Cerebellar cortex (tissue), 1 donor: ENCODE data around the gene FBXW11.
"Not testable (repeated sequence)": the region's sequence is repeated elsewhere in the genome, so short reads cannot be mapped to it uniquely, and the experiment has no call there.

ENCODE experiments used
- DNase-seq: peaks from one replicate; pipeline ENCODE4 v3.0.0-alpha.2; 2015; ENCODE audit warnings: low spot score

The FBXW11 gene

DNA sequence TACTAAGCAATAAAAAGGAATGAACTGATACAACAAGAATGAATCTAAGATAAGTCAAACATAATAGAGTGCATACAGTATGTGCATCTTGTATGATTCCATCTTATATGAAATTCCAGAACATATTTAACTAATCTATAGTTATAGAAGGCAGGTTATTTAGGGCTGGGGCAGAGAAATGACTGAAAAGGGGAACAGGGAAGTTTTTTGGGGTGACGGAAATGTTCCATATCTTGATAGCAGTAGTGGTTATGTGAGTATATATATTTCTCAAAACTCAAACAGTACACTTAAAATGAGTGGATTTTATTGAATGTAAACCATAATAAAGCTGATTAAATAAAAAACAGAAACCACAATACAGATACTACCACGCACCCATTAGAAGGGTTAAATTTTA is 24.6 kb downstream of the FBXW11 start:
- DNase-seq, result no peak

DNA sequence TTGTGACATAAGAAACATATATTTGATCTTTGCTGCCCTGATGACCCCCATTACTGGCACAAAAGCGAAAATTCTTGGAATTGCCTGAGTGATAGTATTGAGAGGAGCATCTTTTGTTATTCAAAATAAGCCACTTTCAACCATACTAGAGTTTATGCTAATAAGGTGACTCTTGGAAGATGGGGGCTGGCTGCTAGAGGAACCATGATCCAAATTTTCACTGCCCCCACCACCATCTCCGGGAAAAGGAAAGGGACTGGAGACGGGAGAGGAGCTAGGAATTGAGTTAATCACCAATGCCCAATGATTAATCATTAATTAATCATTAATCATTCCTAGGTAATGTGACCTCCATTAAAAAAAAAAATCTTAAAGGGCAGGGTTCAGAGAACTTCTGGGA is 25.6 kb downstream of the FBXW11 start:
- DNase-seq, result no peak

DNA sequence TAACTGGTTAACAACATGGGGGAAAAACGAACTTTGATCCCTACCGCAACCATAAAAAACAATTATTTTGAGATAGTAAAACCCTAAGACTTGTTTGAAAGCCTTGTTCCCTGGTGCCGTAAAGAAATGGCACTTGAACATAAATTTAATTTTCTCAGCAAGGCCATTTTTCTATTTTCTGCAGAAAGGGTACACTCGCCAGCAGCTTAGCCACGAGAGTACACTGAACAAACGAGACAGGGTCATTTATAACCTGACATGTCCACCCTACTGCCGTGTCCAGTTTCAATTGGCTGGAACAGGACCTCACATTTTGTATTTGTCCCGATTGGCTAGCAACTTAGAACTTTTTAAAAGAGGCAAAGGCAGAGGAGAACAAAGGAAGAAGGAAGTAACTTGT is 26.8 kb downstream of the FBXW11 start:
- no peak for DNase-seq

DNA sequence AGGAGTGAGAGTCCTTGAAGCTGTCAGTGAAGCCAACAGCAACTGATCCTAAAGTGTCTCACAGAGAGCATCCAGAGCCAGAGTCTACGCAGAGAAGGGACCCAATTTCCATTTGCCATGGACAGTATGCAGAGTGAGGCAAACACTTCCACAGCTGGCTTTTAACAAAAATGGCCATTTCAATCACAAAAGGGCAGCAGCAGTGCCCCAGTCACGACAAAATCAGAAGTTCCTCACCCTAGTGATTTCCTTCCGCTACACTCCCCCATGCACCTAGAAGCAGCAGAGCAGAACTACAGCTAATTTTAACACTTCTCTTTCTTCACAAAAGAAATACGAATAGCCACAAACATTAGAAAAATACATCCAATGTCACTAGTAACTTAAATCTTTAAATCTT is 27.9 kb downstream of the FBXW11 start:
- DNase-seq, result no peak

DNA sequence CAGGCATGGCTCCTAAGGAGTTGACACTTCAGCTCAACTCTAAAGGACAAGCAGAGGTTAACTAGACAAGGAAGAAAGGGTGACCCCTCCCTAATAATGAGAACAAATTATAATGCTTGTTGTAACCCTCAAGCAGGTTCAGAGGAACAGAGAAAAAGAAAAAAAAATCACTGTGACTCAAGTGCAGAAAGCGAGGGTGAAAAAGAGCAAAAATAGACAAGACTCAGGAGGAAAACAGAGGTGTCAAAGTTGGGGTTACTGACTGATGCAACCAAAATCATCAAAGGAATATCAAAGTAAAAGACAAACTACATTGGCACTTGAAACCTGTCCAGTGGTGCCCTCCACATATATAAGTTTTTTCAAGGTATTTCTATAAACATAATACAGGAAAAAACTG is 28.4 kb downstream of the FBXW11 start:
- DNase-seq, result no peak

GRCh38 chr5:171977244-171977950 is 29.0 kb downstream of the FBXW11 start:
- not testable (repeated sequence) for DNase-seq

DNA sequence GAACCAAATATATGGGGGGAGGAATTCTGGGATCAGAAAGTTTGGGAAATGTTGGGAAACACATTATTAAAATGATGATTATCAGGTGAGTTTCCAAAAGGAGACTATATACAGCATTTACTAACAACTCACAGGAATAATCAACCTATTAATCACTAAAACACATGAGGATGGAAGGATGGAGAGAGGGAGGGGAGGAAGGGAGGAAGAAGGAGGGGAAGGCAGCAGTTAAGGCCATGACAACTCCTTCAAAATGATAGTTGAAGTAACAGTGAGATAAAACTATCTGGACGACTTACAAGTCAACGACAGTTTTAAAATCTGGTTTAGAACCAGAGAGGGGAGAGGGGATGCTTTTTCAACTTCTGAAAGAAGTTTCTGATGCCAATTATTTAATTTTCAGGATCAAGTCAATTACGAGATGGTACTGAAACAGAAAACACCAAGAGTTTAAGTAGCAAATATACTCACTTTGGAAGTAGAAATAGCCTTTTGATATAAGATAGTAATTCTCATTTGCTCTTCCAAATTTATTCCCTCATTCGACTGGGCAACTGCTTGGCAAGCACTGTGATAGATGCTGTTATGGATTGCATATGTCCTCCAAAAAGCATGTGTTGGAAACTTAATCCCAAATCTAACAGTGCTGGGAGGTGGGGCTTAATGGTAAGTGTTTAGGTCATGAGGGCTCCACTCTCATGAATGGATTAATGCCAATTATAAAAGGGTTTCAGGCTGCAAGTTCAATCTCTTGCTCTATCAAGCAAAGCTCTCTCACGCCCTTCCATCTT is 30.4 kb downstream of the FBXW11 start:
- DNase-seq, result no peak

- DNase-seq, result no peak
Observed at GRCh38 chr5:171975262-171975876, 31.1 kb downstream of the FBXW11 start.

- no peak for DNase-seq
Observed at GRCh38 chr5:171970826-171971225, 35.6 kb downstream of the FBXW11 start.

- no peak for DNase-seq
Observed at GRCh38 chr5:171969288-171969880, 37.1 kb downstream of the FBXW11 start.

- DNase-seq, result no peak
Observed at GRCh38 chr5:171968531-171968930, 37.9 kb downstream of the FBXW11 start.

- no peak for DNase-seq
Observed at GRCh38 chr5:171966964-171967363, 39.5 kb downstream of the FBXW11 start.

DNA sequence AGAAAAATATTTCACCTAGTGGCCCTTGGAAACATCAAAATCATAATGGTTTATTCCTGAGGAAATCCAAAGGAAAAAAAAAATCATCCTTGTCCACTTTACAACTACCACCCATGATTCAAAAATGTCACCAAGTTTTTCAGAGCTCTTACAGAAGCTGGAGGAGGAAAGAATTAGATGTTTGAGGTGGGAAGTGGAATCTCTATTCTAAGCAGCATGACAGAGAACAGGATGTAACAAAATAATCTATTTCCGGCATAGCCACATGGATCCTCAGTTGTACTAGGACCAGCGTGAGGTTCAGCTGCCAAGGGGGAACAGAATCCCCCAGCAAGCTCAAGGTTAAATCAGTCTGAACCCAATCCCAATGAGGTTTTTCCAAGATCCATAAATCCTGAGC is 40.2 kb downstream of the FBXW11 start:
- DNase-seq, result no peak

DNA sequence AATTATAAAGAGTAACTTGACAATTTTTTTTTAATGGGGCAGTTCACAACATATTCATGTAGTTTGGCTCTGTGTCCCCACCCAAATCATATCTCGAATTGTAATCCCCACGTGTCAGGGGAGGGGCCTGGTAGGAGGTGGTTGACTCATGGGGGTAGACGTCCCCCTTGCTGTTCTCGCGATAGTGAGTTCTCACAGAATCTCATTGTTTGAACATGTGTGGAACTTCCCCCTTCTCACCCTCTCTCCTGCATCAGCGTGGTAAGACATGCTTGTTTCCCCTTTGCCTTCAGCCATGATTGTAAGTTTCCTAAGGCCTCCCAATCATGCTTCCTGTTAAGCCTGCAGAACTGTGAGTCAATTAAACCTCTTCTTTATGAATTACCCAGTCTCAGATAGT is 40.7 kb downstream of the FBXW11 start:
- no peak for DNase-seq

- DNase-seq, result no peak
Observed at GRCh38 chr5:171963416-171963815, 43.0 kb downstream of the FBXW11 start.

- no peak for DNase-seq
Observed at GRCh38 chr5:171961117-171961516, 45.3 kb downstream of the FBXW11 start.

- DNase-seq, result peak; percentile 64
Observed at GRCh38 chr5:171957591-171958251, 48.7 kb downstream of the FBXW11 start.

GRCh38 chr5:171956887-171957495 is 49.4 kb downstream of the FBXW11 start:
- DNase-seq, result no peak

- DNase-seq, result no peak
Observed at GRCh38 chr5:171956314-171956713, 50.1 kb downstream of the FBXW11 start.

- DNase-seq, result no peak
Observed at GRCh38 chr5:171955761-171956160, 50.7 kb downstream of the FBXW11 start.

DNA sequence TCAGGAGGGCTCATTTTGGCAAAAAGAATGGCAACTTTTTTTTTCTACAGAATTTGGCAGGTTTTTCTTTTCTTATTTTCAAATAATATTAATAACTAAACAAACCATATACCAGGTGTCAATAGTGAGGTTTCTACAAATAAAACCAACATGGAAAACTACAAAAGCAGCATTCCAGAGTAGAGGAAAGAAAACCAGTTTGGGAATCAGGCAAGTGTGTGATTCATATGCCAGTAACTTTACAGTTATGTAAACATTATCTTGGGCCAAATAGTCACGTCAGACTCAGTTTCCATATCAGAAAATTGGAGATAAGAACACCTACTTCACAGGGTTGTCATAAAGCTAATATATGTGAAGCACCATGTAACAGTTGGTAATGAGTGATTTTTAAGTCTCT is 51.7 kb downstream of the FBXW11 start:
- no peak for DNase-seq
